Panc1 (cell line): ENCODE data around the gene SMIM13. TPM values are rescaled to one million over a fixed set of nuclear protein-coding genes. Genes with fewer than 3 reads are reported as not detected.

Experiments used
- ATAC-seq: fragments of 200-7000 bp; cut with Tn5 transposase; 2 replicates; pipeline ENCODE4 v1.9.1; 2020; ENCODE audit warnings: mild to moderate bottlenecking, moderate library complexity
- BruUV-seq: library from RNA; stranded (reverse); fragments of 400-500 nt; replicated peaks from 2 replicates; lab custom pipeline; 2021; lab: Mats Ljungman, UMichigan
- CTCF ChIA-PET: fragments of 300-600 bp; sonication (Branson Sonifier 250); formaldehyde crosslinking; loops from one replicate; lab custom pipeline; 2022; ENCODE audit warnings: antibody characterized with exemption; lab: Charles Lee
- POLR2A ChIA-PET: fragments of 300-600 bp; sonication (Branson Sonifier 250); formaldehyde crosslinking; loops from one replicate; lab custom pipeline; 2022; ENCODE audit warnings: antibody characterized with exemption; lab: Charles Lee
- DNase-seq: peaks from one replicate; pipeline ENCODE4 v3.0.0-alpha.2; 2010; ENCODE audit warnings: low read depth, low spot score
- H3K27ac ChIP-seq: 2 replicates; pipeline ENCODE4 v1.5.1; 2011; ENCODE audit warnings: mild to moderate bottlenecking, low read length, inconsistent platforms
- H3K27me3 ChIP-seq: fragments of 200-500 bp; sonication (Bioruptor generic); 2 replicates; pipeline ENCODE4 v1.6.0; 2014; ENCODE audit warnings: low read length, inconsistent platforms; ENCODE audit not compliant: control insufficient read depth, insufficient read depth
- H3K36me3 ChIP-seq: fragments of 200-500 bp; sonication (Bioruptor generic); 2 replicates; pipeline ENCODE4 v1.5.1; 2014; ENCODE audit warnings: inconsistent platforms, mild to moderate bottlenecking, low read length, moderate library complexity; ENCODE audit not compliant: control insufficient read depth, insufficient read depth
- H3K4me1 ChIP-seq: 2 replicates; pipeline ENCODE4 v1.5.1; 2011; ENCODE audit warnings: inconsistent platforms, mild to moderate bottlenecking, low read length, moderate library complexity; ENCODE audit not compliant: control insufficient read depth, insufficient read depth
- H3K4me3 ChIP-seq, 2 experiments: 2 replicates each; pipeline ENCODE4 v1.5.1; 2011 to 2012; ENCODE audit warnings: low read depth in 2 of 2, low read length in 2 of 2, mild to moderate bottlenecking in 2 of 2, inconsistent platforms in 1 of 2, moderate library complexity in 1 of 2
- H3K9me3 ChIP-seq: fragments of 200-500 bp; sonication (Bioruptor generic); 2 replicates; pipeline ENCODE4 v1.5.1; 2014; ENCODE audit warnings: low read depth, mild to moderate bottlenecking, inconsistent platforms, low read length, moderate library complexity; ENCODE audit not compliant: control insufficient read depth, insufficient read depth
- POLR2AphosphoS5 ChIP-seq: IDR thresholded peaks from 2 replicates; pipeline ENCODE4 v1.6.1; 2012; ENCODE audit warnings: mild to moderate bottlenecking, low read depth, low read length, moderate library complexity
- SIN3A ChIP-seq: IDR thresholded peaks from 2 replicates; pipeline ENCODE4 v1.6.1; 2012; ENCODE audit warnings: low read depth, mild to moderate bottlenecking, low read length, moderate library complexity, borderline replicate concordance; ENCODE audit not compliant: insufficient read depth
- TCF7L2 ChIP-seq: IDR thresholded peaks from 2 replicates; pipeline ENCODE4 v1.6.1; 2011; ENCODE audit warnings: mild to moderate bottlenecking, low read depth, low read length, inconsistent platforms
- in situ Hi-C: cut with HindIII; loops from 2 replicates; pipeline ENCODE4 v1.10.0; 2016; ENCODE audit warnings: low sequenced_read_pairs, low pct_unique_long_range_greater_than_20kb
- intact Hi-C: fragments of 100-400 bp; cut with micrococcal nuclease; formaldehyde crosslinking; loops from one replicate; pipeline ENCODE4 v1.10.0; 2022; ENCODE audit not compliant: unreplicated experiment
- total RNA-seq: library from RNA; stranded (reverse); gene quantifications from one replicate; pipeline ENCODE4 v1.2.1, GENCODE V29; 2021; ENCODE audit not compliant: unreplicated experiment
- TF ChIP-seq, protein P1 (sequence below), 2 experiments: IDR thresholded peaks; 2 replicates each; pipeline ENCODE4 v1.6.1; 2011 to 2012; ENCODE audit warnings: low read depth in 2 of 2, control low read depth in 1 of 2, low read length in 1 of 2, mild to moderate bottlenecking in 1 of 2, moderate library complexity in 1 of 2; ENCODE audit not compliant: insufficient read depth in 1 of 2
- TF ChIP-seq, protein P2 (sequence below): fragments of 450-650 bp; IDR thresholded peaks from 2 replicates; pipeline ENCODE4 v1.5.1; 2017; ENCODE audit warnings: mild to moderate bottlenecking

SMIM13 gene
- total RNA-seq, 1 experiment from 2014 or later: 17.6 TPM

DNA sequence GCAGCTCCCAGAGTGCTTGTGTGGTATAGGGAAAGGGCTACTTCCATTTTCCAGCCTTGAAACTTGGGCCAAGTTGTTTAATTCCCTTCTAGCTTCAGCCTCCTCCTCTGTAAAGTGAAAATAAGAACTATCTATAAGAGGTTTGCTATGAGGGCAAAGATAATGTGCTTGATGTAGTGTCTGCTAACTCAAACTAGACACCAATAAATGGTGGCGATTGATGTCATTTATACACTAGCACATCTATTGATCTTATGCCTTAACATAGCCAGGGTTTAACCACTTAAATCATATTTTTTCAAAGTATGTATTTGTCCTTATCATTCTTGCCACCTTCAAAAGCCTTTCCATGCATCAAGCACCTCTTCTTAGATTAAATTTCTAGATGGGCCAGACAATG is 83.6 kb downstream of the SMIM13 start:
- no peaks in the 10 kb centered on the region for H3K27me3 ChIP-seq
- no peaks in the 10 kb centered on the region for H3K4me1 ChIP-seq
- in situ Hi-C loops: no loop called here
- H3K4me3 ChIP-seq: no peak overlapping the region
- ATAC-seq: no peak
- POLR2A ChIA-PET: no interaction called here
- no peak for DNase-seq
- H3K27ac ChIP-seq: no peak overlapping the region
- no peak for TF ChIP-seq POLR2AphosphoS5
- peaks cover 4% of the 10 kb centered on the region; the same call in 1 of the 2 replicates for H3K9me3 ChIP-seq
- no TSS peak for BruUV-seq
- intact Hi-C loops: no loop called here
- no peaks in the 10 kb centered on the region for H3K36me3 ChIP-seq
- CTCF ChIA-PET: no interaction called here

DNA sequence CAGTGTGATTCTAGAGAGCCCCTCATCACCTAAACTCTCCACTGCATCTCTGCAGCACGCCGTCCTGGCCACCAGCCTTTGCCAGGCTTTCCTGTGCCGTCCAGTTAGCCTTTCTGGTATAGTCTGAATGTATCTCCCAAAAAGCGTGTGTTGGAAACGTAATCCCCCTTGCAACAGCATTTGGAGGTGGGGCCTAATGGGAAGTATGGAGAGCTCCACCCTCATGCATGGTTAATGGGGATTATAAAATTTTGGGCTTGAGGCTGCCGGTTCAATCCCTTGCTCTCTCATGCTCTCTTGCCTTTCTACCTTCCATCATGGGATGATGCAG is 85.4 kb downstream of the SMIM13 start:
- no peak overlapping the region for H3K27ac ChIP-seq
- in situ Hi-C loops: no loop called here
- intact Hi-C loops: no loop called here
- POLR2A ChIA-PET: no interaction called here
- H3K9me3 ChIP-seq: peaks cover 4% of the 10 kb centered on the region; the same call in 1 of the 2 replicates
- no TSS peak for BruUV-seq
- CTCF ChIA-PET: no interaction called here
- TF ChIP-seq TCF7L2: no peak
- TF ChIP-seq, protein P1, sequence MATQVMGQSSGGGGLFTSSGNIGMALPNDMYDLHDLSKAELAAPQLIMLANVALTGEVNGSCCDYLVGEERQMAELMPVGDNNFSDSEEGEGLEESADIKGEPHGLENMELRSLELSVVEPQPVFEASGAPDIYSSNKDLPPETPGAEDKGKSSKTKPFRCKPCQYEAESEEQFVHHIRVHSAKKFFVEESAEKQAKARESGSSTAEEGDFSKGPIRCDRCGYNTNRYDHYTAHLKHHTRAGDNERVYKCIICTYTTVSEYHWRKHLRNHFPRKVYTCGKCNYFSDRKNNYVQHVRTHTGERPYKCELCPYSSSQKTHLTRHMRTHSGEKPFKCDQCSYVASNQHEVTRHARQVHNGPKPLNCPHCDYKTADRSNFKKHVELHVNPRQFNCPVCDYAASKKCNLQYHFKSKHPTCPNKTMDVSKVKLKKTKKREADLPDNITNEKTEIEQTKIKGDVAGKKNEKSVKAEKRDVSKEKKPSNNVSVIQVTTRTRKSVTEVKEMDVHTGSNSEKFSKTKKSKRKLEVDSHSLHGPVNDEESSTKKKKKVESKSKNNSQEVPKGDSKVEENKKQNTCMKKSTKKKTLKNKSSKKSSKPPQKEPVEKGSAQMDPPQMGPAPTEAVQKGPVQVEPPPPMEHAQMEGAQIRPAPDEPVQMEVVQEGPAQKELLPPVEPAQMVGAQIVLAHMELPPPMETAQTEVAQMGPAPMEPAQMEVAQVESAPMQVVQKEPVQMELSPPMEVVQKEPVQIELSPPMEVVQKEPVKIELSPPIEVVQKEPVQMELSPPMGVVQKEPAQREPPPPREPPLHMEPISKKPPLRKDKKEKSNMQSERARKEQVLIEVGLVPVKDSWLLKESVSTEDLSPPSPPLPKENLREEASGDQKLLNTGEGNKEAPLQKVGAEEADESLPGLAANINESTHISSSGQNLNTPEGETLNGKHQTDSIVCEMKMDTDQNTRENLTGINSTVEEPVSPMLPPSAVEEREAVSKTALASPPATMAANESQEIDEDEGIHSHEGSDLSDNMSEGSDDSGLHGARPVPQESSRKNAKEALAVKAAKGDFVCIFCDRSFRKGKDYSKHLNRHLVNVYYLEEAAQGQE (IDR thresholded peaks at IDR 0.05; ENCODE audit: insufficient read depth in 1 of 2, low read depth in 2 of 2, low read length in 1 of 2): no peak
- TF ChIP-seq, protein P2, sequence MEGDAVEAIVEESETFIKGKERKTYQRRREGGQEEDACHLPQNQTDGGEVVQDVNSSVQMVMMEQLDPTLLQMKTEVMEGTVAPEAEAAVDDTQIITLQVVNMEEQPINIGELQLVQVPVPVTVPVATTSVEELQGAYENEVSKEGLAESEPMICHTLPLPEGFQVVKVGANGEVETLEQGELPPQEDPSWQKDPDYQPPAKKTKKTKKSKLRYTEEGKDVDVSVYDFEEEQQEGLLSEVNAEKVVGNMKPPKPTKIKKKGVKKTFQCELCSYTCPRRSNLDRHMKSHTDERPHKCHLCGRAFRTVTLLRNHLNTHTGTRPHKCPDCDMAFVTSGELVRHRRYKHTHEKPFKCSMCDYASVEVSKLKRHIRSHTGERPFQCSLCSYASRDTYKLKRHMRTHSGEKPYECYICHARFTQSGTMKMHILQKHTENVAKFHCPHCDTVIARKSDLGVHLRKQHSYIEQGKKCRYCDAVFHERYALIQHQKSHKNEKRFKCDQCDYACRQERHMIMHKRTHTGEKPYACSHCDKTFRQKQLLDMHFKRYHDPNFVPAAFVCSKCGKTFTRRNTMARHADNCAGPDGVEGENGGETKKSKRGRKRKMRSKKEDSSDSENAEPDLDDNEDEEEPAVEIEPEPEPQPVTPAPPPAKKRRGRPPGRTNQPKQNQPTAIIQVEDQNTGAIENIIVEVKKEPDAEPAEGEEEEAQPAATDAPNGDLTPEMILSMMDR: no peak
- TF ChIP-seq SIN3A: no peak
- no peak for TF ChIP-seq POLR2AphosphoS5
- no peaks in the 10 kb centered on the region for H3K36me3 ChIP-seq
- no peaks in the 10 kb centered on the region for H3K4me1 ChIP-seq
- H3K4me3 ChIP-seq: no peak overlapping the region
- H3K27me3 ChIP-seq: no peaks in the 10 kb centered on the region
- no peak for ATAC-seq
- DNase-seq: no peak

DNA sequence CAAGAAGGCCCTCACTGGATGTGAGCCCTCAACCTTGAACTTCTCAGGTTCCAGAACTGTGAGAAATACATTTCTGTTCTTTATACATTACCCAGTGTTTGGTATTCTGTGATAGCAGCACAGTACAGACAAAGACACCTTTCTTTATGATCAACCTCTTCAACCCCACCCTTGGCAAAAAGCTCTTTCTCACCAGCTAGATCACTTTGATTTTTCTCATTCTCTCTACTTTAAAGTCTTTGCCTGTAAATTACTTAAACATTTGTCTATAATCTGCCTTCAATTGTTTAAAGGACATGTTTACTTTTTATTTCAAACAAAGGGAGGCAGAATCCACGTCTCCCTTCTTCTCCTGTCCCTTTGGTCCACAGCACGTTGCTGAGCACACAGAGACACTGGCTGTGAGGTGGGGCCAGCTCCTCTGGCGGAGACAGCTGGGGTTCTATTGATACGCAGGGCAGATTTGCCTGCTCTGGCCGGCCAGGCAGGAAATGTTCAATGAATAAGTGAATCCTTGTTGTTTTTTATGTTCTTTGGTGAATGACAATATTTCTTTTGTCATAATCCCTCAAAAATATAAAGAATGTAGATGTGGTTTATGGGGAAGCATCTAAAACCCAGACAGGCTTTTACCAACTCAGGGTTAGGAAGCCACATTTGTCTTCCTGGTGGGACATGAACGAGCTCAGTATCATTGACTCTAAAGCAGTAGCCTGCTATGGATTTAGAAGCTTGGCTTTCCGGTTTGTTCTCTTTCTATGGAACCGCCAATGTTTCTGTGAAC is 86.0 kb downstream of the SMIM13 start:
- CTCF ChIA-PET: no interaction called here
- in situ Hi-C loops: no loop called here
- H3K9me3 ChIP-seq: peaks cover 4% of the 10 kb centered on the region; the same call in 1 of the 2 replicates
- no peak overlapping the region for H3K4me3 ChIP-seq
- H3K36me3 ChIP-seq: no peaks in the 10 kb centered on the region
- no peaks in the 10 kb centered on the region for H3K4me1 ChIP-seq
- DNase-seq (no peak), ATAC-seq (no peak)
- intact Hi-C loops: no loop called here
- no TSS peak for BruUV-seq
- TF ChIP-seq SIN3A (no peak), TCF7L2 (no peak), POLR2AphosphoS5 (no peak)
- TF ChIP-seq, protein P2: no peak
- TF ChIP-seq, protein P1 (IDR thresholded peaks at IDR 0.05; ENCODE audit: insufficient read depth in 1 of 2, low read depth in 2 of 2, low read length in 1 of 2): no peak
- POLR2A ChIA-PET: no interaction called here
- H3K27ac ChIP-seq: no peak overlapping the region
- no peaks in the 10 kb centered on the region for H3K27me3 ChIP-seq
